Activated CD8-positive, alpha-beta memory T cell treated with anti-CD3 and anti-CD28 coated beads, Interleukin-2, amount 50 U/mL, for 1 hour (primary cell): Measurements from ENCODE around the gene PASD1.
"Not testable (repeated sequence)": the region's sequence is repeated elsewhere in the genome, so short reads cannot be mapped to it uniquely, and the experiment has no call there.

Experiments
- DNase-seq: peaks from one replicate; pipeline ENCODE4 v3.0.0-alpha.2; 2020; ENCODE audit errors: extremely low read depth

Gene PASD1, protein sequence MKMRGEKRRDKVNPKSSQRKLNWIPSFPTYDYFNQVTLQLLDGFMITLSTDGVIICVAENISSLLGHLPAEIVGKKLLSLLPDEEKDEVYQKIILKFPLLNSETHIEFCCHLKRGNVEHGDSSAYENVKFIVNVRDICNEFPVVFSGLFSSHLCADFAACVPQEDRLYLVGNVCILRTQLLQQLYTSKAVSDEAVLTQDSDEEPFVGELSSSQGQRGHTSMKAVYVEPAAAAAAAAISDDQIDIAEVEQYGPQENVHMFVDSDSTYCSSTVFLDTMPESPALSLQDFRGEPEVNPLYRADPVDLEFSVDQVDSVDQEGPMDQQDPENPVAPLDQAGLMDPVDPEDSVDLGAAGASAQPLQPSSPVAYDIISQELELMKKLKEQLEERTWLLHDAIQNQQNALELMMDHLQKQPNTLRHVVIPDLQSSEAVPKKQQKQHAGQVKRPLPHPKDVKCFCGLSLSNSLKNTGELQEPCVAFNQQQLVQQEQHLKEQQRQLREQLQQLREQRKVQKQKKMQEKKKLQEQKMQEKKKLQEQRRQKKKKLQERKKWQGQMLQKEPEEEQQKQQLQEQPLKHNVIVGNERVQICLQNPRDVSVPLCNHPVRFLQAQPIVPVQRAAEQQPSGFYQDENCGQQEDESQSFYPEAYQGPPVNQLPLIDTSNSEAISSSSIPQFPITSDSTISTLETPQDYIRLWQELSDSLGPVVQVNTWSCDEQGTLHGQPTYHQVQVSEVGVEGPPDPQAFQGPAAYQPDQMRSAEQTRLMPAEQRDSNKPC

DNA sequence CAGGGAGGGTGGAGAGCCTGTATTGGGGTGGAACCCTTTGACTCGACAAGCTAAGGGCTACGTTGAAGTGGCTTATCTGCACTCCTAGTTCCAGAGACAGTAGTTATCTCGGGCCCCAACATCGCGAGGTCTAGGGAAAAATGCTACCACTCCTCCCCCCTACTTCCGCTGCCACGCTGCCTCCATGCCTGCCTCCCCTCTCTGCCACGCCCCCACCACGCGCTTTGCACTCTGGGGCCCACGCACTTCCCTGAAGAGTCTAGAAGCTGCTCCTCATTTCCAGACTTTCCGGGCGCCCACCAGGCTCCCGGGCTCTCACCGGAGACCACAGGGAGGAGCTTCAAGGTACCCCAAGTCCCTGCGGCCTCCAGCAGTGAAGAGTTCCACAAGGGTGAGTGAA, at the start of gene PASD1:
Gene PASD1, plus strand, starts transcription at position 227 of the 400 bp plus-strand sequence. CDS start 37,879 bp downstream, outside the sequence.
- no peak for DNase-seq

DNA sequence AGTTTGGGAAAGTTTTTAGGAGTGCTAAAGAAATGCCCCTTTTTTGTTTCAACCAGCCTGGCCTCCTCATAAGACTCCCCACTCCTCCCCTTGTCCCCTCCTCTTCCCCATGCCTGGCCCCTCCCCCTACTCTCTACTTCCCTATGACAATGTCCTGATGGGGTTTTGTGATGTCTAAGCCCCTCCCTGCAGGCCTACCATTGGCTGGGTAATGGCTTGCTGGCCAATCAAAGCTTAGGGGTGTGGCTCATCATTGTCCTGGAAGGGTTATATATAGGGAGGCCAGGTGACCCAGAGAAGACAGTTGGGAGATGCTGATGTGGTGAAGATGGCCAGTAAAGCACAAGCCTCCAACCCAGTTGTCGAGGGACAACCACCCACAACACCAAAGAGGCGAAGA, 48.2 kb upstream of the PASD1 start:
- no peak for DNase-seq

DNA sequence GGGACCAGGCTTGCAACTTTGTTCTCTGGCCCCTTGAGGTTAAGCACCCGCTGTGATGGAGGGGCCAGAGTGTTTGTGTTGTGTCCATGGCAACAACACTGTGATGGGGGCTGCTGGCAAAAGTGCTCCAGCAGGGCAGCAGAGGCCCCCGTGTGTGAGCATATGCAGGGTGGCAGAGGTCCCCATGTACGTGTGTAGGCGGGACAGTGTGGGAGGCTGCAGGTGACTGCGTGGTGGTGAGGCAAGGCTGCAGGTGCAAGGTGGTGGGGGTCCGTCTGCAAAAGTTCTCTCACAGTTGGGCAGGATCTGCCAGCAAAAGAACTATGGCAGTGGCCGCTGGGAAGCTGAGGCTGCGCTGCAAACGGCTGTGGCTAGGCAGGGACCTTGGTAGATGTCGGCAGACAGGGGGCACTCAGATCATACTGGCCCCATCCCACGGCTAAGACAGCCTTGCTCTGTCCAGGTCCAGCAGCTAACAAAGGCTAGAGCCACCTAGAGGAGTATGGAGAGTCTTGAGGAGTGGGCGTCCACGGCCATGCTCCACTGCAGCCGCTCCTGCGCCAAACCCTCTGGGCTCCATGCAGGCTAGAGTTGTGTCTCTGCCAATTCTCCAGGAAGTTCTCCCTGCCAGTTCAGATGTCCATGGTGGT, 46.8 kb upstream of the PASD1 start:
- no peak for DNase-seq

DNA sequence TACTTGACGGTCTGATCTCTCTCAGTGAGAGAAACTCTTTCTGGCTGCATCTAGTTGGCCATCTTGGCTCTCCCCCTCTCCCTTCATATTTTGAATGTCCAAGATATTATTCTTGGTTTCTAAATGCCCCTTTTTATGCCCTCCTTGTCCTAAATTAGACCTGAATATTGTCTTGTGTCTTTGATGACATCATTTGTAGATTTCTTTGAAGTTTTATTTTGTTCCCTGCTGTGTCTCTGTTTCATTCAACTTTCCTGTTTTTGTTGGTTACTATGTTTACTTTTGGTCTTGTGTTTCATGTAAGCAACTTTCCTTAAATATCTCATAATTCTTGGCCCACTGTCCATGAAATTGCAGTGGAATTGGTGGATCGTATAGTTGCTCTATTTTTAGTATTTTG, 46.1 kb upstream of the PASD1 start:
- DNase-seq = no peak

GRCh38 chrX:151523351-151523750, 40.1 kb upstream of the PASD1 start:
- DNase-seq = no peak

GRCh38 chrX:151536571-151536970, 26.9 kb upstream of the PASD1 start:
- no peak for DNase-seq

GRCh38 chrX:151537572-151537971, 25.9 kb upstream of the PASD1 start:
- no peak for DNase-seq

GRCh38 chrX:151538190-151539122, 25.0 kb upstream of the PASD1 start:
- no peak for DNase-seq

- no peak for DNase-seq
These were observed 19.8 kb upstream of the PASD1 start for GRCh38 chrX:151543706-151544105.

GRCh38 chrX:151546226-151546625, 17.2 kb upstream of the PASD1 start:
- DNase-seq = not testable (repeated sequence)

DNA sequence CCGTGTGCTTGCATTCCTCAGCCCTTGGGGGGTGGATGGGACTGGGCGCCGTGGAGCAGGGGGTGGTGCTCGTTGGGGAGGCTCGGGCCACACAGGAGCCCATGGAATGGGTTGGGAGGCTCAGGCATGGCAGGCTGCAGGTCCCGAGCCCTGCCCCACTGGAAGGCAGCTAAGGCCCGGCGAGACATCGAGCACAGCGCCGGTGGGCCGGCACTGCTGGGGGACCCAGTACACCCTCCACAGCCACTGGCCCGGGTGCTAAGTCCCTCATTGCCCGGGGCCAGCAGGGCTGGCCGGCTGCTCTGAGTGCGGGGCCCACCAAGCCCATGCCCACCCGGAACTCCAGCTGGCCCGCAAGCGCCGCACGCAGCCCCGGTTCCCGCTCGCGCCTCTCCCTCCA, 12.3 kb upstream of the PASD1 start:
- DNase-seq = not testable (repeated sequence)

DNA sequence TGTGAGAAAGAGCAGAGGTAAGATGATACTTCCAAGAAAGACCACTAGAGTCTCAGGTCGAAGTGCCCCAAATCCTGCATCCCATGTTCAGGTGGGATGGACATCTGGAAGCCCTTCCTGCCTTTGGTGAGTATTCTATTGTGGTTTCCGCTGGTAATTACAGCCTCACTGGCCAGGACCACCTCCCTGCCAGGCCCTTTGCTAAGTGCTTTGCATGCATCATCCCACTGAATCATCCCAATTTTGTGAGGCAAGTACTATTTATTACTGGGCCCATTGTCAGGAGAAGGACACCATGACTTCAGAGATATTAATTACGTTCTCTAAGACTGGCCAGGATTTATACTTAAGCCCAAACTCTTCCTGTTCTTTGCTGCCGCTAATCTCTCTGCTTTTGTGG, 10.7 kb upstream of the PASD1 start:
- DNase-seq = no peak

DNA sequence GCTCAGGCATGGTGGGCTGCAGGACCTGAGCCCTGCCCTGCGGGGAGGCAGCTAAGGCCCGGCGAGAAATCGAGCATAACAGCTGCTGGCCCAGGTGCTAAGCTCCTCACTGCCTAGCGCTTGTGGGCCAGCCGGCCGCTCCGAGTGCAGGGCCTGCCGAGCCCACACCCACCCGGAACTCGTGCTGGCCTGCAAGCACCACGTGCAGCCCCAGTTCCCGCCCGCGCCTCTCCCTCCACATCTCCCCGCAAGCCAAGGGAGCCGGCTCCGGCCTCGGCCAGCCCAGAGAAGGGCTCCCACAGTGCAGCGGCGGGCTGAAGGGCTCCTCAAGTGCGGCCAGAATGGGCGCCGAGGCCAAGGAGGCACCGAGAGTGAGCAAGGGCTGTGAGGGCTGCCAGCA, 8.2 kb upstream of the PASD1 start:
- not testable (repeated sequence) for DNase-seq

DNA sequence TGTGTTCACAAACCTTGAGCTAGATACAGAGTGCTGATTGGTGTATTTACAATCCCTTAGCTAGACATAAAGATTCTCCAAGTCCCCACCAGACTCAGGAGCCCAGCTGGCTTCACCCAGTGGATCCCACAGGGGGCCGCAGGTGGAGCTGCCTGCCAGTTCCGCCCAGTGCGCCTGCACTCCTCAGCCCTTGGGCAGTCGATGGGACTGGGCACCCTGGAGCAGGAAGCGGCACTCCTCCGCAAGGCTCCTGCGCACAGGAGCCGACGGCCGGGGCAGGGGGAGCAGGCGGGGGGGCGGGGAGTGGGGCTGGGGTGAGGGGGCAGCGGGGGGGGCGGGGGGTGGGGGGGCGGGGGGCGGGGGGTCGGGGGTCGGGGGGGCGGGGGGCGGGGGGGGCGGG, 990 bp upstream of the PASD1 start:
- not testable (repeated sequence) for DNase-seq

DNA sequence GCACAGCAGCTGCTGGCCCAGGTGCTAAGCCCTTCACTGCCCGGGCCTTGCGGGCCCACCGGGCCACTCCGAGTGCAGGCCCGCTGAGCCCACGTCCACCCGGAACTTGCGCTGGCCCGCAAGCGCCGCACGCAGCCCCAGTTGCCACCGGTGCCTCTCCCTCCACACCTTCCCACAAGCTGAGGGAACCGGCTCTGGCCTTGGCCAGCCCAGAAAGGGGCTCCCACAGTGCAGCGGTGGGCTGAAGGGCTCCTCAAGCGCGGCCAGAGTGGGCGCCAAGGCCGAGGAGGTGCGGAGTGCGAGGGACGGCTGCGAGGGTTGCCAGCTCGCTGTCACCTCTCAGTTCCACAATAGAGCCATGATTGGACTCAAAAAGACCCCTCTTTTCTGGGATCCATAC, 472 bp upstream of the PASD1 start:
- not testable (repeated sequence) for DNase-seq

DNA sequence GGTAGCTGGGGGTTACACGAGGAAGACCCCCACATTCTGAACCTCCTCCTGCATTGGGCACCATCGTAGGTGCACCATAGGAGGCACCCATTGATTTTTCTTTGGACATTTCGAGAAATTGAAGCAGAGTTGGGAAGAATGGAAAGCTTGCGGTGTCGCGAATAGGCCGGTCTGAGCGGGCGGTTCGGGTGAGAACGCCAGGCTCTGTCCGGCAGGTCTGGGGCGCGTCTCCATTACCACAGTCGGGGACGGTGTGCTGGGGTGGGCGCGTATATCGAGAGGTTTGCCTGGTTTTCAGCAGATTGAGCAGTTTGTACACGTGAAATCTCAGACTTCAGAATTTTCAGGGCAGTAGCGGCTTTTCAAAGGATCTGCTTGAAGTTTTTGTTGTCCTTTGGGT, 560 bp downstream of the PASD1 start:
- no peak for DNase-seq

- not testable (repeated sequence) for DNase-seq
These were observed 3.4 kb downstream of the PASD1 start for GRCh38 chrX:151566872-151567271.

DNA sequence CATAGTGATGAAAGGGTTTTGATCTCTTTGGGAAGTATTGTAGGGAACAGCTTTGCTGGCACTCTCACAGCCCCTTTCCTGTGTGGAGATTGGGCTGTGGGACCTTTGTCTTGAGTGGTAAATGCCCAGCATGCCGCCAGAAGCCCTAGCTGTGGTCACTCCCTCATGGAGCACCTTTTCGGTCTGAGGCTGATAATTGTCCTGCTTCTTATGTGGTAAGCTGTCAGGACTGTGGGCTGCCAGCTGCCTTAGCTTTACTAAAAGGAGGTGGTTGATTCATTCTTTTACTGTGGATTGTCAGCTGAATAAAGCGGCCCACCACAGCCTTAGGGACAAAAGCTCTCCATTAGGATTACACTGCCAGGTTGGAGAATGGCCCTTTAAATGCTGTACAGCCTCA, 7.1 kb downstream of the PASD1 start:
- DNase-seq = no peak

GRCh38 chrX:151593384-151593783, 29.9 kb downstream of the PASD1 start:
- not testable (repeated sequence) for DNase-seq

DNA sequence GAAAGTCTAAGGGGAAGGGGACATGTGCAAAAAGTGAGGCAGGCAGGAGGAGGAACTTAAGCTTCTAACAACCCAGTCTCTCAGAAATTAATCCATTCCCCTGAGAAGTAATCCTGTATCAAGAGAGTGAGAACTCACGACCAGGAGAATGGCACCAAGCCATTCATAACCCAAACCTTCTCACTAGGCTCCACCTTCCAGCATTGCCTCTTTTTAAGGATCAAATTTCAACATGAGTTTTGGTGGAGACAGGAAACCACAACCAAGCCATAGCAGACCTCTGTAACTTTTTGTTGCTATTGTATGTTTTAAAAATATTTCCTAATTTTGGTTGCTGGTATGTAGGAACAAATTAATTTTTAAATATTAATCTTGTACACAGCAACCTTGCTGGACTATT, 32.8 kb downstream of the PASD1 start:
- DNase-seq = no peak

DNA sequence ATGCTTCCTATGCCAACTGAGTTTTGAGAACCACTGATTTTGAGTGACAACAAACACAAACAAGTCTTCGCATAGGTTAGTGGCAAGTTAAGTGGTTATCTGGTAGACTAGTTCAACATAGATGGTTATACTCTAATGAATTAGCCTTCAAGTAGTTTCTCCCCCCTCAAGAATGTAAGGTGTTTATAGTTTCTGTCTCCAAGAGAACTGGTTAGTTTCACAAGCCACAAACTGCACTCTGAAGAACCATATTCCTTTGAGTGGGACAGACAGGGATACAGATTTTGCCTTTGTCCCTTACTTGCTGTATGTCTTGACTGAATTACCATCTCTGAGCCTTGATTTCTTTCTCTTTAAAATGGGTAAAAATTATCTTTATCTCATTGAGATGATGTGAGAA, 41.5 kb downstream of the PASD1 start:
- DNase-seq = no peak
